GM19043 (cell line): ENCODE results near the gene SMCO4.

ENCODE experiments used
- ATAC-seq: cut with Tn5 transposase; IDR thresholded peaks from one replicate; pipeline ENCODE4 v1.9.1; 2021; ENCODE audit warnings: low read depth; ENCODE audit not compliant: unreplicated experiment

The SMCO4 gene

DNA sequence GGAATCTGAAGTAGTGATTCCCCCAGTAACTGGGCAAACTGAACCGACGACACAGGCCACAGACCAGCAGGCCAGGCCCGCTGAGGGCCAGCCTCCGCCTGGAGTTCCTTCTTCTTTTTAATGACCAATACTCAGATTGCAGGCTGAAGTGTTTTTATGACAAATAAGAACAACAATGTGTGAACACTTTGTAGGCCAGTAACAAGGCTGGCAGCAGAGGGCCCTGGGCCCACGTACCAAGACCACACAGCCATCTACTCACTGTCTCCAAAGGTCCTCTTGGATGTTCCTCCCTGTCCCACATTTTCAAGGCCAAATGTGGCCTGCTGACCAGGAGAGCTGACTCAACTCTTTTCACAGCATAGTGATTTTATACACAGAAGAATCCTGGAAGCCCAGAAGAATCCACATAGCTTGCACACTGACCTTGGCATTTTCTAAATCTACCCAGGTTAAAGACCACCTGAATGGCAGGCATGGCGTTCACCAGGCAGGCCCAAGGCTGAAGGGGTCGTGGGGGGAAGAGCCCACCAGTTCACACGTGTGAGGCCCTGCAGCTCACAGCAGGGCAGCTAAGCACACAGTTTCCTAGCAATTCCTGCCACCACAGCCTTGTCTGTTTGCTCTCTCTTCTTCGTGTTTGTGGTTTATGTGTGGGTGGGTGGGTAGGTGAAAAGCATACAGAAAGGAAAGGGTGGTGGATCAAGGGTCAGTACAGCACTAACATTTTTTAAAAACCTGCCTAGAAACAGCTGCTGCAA, 13.3 kb downstream of the SMCO4 start:
- ATAC-seq, result no peak

DNA sequence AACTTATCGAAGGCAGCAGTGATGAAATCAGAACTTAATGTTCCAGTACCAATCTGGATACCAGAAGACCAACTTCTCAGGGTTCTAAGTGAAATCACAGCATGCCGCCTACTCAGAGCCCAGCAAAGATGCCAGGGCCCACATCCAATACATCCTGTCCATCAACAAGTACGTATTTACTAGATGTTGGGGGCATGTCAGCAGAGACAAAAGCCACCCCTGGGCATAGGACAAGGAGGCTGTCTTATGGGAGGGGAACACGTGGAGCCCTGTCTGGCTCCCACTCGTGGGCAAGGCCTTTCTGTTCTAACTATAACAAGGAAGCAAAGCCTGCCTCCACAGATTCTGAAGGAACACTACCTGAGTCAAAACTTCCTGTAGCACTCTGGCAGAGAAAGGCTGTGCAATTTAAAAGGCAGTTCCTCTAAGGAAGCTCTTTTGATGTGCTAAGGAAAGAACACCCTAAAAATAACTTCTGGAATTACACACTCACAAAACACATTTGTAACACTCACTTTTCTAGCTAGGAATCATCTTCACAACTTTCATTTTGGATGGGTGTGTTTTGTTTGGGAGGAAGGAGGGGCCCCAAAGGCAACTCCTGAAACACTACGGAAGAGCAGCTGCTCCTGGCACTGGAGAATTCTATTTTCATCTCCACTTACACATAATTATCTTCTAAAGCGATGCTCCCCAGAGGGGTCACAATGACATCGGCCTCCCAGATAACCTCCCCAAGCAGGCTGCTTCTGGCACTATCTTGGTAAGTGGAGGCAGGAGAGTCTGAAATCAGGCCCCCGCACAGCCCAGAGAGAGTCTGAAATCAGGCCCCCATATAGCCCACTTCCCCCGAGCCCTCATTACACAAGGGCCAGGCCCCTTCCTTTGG, 14.2 kb downstream of the SMCO4 start:
- ATAC-seq, result no peak

GRCh38 chr11:93528252-93528651, 14.9 kb downstream of the SMCO4 start:
- ATAC-seq, result no peak

- ATAC-seq, result no peak
Measured at GRCh38 chr11:93526641-93527583, 16.3 kb downstream of the SMCO4 start.

DNA sequence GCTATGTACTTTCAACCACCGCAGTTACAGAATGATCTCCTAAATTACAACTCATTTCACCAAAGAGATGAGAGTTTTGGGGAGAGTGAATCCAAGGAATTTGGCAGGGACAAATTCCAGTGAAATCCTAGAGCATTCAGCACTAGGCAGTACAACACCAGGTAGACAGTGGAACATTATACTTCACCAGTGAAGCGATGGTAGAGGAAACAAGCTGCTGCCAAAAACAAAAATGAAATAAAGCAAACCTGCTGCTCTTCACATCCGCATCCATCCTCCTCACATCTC, 16.9 kb downstream of the SMCO4 start:
- ATAC-seq, result no peak

DNA sequence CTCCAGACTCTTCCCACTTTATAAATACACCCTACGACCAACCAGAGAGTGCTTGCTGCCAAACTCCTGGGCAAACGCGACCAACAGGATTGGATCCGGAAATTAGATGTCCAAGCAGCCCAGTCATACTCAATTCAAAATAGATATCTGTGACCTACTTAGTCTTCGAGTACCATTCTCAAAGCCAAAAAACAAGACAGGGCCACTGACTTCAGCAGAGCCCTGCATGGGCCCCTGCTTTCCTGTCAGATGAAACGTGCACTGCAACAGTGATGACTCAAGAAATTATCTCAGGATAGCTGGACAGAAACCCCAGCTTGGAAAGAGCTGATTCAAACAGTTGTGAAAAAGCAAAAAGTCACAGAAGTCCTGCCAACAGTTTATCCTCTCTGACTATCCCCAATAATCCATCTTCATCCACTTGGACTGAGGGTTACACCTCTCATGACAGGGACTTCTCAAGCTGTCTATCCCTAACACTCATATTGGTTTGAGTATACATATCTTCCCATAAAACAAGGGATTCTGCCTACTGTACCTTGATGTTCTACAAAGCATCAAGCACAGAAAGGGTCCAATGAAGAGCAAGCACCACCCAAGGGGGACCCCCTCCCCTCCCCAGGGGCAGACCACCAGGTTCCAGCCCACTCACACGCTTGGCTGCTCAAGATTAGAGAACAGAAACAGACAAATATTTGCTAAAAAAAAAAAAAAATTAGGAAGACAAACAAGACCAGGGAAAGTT, 17.4 kb downstream of the SMCO4 start:
- ATAC-seq, result no peak

- ATAC-seq, result no peak
Measured at GRCh38 chr11:93524858-93525257, 18.3 kb downstream of the SMCO4 start.

DNA sequence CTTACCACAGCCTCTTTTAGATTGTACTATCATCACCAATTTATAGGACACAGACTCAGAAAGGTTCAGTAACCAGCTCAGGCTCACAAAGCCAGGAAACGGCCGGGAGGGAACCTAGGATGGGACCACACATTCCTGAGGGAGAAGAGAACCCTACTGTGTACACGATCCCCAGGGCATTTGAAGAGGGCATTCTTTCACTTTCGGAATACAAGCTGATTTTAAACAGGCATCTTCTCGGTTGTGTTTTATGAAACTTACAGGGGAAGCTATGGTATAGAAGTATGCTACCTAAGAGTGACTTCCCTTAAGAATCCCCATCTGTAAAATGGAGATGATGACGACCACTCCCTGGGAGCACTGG, 19.0 kb downstream of the SMCO4 start:
- peak; percentile 36 for ATAC-seq

GRCh38 chr11:93520726-93521509, 22.3 kb downstream of the SMCO4 start:
- no peak for ATAC-seq

- ATAC-seq, result no peak
Measured at GRCh38 chr11:93519179-93519578, 24.0 kb downstream of the SMCO4 start.

DNA sequence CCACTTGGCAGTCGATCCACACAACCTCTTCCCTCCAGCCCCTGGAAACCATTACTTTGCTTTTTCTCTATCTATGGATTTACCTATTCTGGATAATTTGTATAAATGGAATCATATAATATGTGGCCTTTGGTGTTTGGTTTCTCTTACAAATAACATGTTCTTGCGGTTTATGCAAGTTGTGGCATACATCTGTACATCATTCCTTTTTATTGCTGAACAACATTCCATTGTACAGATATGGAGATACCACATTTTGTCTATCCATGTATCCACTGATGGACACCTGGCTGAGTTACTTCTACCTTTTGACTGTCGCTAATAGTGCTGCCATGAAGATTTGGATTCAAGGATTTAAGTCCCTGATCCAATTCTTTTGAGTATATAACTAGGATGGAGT, 25.1 kb downstream of the SMCO4 start:
- no peak for ATAC-seq

- ATAC-seq, result no peak
Measured at GRCh38 chr11:93517611-93518010, 25.6 kb downstream of the SMCO4 start.

- no peak for ATAC-seq
Measured at GRCh38 chr11:93517041-93517440, 26.1 kb downstream of the SMCO4 start.

GRCh38 chr11:93515441-93516025, 27.7 kb downstream of the SMCO4 start:
- ATAC-seq, result no peak

DNA sequence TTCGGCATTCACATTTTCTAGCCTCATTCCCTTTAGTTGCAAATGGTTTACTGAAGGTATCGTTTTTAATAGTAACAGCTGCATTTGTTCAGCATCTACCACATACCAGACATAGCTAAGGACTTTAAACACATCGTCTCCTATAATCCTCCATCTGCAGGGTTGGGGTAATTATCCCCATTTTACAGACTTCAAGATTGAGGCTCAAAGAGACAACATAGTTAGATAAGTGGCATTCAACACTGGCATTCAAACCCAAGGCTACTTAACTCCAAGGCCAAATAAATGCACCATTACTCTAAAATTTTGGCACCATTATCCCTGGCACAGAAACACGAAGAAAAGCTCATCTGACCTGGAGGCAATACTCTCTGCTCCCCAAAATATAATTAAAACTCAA, 28.5 kb downstream of the SMCO4 start:
- ATAC-seq, result no peak

DNA sequence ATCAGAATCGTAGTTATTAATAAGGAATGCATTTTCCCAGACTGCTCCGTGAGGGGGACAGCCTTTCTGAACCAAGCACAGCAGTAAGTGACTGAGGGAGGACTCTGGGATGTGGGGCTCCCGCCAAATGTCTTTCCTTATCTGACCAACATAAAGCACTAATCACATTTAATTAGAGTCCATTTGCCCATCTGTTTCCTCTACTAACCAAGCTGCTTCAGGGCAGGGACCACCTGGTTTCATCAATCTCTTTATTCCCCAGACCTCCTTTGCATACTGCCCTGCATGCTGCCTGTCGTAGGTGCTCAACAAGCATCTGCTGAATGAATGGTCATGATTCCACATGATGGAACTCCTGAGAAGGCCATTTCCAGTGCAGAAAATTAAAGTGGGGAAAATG, 29.4 kb downstream of the SMCO4 start:
- no peak for ATAC-seq

- ATAC-seq, result peak; percentile 62
Measured at GRCh38 chr11:93512949-93513667, 30.1 kb downstream of the SMCO4 start.

GRCh38 chr11:93512073-93512475, 31.1 kb downstream of the SMCO4 start:
- peak; percentile 80 for ATAC-seq
